Endometrial microvascular endothelial cells (primary cell): Measurements from ENCODE around the gene PCDHA7. TPM values are rescaled to one million over a fixed set of nuclear protein-coding genes. Genes with fewer than 3 reads are reported as not detected.
"Not testable (repeated sequence)": the region's sequence is repeated elsewhere in the genome, so short reads cannot be mapped to it uniquely, and the experiment has no call there.

Experiments
- in situ Hi-C: cut with HindIII; loops from 2 replicates; pipeline ENCODE4 v1.10.0; 2017; ENCODE audit warnings: low sequenced_read_pairs, low pct_unique_long_range_greater_than_20kb; ENCODE audit errors: inconsistent ontology term
- total RNA-seq: library from RNA; depleted of rRNA; stranded (reverse); fragments of >200 nt; gene quantifications from one replicate; pipeline ENCODE4 v1.2.3, GENCODE V29; 2015; ENCODE audit errors: inconsistent ontology term

Gene PCDHA7
- total RNA-seq, 1 donor from 2014 or later = not detected

- in situ Hi-C loops = no loop called here
Measured at GRCh38 chr5:140855772-140856674, 22.0 kb downstream of the PCDHA7 start, which contains the start of gene PCDHA10. TSS of gene PCDHA10 (plus strand) at chr5:140855897. CDS start at chr5:140856049, 152 bp downstream.

- in situ Hi-C loops = no loop called here
Measured at GRCh38 chr5:140857177-140857986, 23.3 kb downstream of the PCDHA7 start.

- in situ Hi-C loops = no loop called here
Measured at GRCh38 chr5:140857987-140858240, 23.8 kb downstream of the PCDHA7 start.

- in situ Hi-C loops = no loop called here
Measured at GRCh38 chr5:140862441-140863295, 28.6 kb downstream of the PCDHA7 start.

- in situ Hi-C loops = no loop called here
Measured at GRCh38 chr5:140868721-140869554, 34.9 kb downstream of the PCDHA7 start, which contains the start of gene PCDHA11. TSS of gene PCDHA11 (plus strand) at chr5:140868957. CDS start at chr5:140869104, 147 bp downstream.

- in situ Hi-C loops = no loop called here
Measured at GRCh38 chr5:140869555-140869886, 35.5 kb downstream of the PCDHA7 start.

- in situ Hi-C loops = no loop called here
Measured at GRCh38 chr5:140870221-140871201, 36.4 kb downstream of the PCDHA7 start.

- in situ Hi-C loops = no loop called here
Measured at GRCh38 chr5:140875085-140876065, 41.3 kb downstream of the PCDHA7 start, which contains the start of gene PCDHA12. TSS of gene PCDHA12 (plus strand) at chr5:140875308. CDS start at chr5:140875473, 165 bp downstream.

GRCh38 chr5:140876541-140877261 is 42.6 kb downstream of the PCDHA7 start:
- in situ Hi-C loops = not testable (repeated sequence)

- in situ Hi-C loops = no loop called here
Measured at GRCh38 chr5:140877262-140877581, 43.2 kb downstream of the PCDHA7 start.

GRCh38 chr5:140881889-140882590 is 48.0 kb downstream of the PCDHA7 start, which contains the start of gene PCDHA13:
TSS of gene PCDHA13 (plus strand) at chr5:140882124. CDS start at chr5:140882269, 145 bp downstream.
- in situ Hi-C loops = no loop called here

- in situ Hi-C loops = no loop called here
Measured at GRCh38 chr5:140882591-140882899, 48.5 kb downstream of the PCDHA7 start.

GRCh38 chr5:140883373-140883772 is 49.3 kb downstream of the PCDHA7 start:
- in situ Hi-C loops = no loop called here

- in situ Hi-C loops = no loop called here
Measured at GRCh38 chr5:140883927-140884697, 50.0 kb downstream of the PCDHA7 start.
